ENCODE measurements around the gene JPH4. TPM values are rescaled to one million over a fixed set of nuclear protein-coding genes. Genes with fewer than 3 reads are reported as not detected.

JPH4 gene
- total RNA-seq, 1 experiment from 2014 or later: 50.1 TPM

DNA sequence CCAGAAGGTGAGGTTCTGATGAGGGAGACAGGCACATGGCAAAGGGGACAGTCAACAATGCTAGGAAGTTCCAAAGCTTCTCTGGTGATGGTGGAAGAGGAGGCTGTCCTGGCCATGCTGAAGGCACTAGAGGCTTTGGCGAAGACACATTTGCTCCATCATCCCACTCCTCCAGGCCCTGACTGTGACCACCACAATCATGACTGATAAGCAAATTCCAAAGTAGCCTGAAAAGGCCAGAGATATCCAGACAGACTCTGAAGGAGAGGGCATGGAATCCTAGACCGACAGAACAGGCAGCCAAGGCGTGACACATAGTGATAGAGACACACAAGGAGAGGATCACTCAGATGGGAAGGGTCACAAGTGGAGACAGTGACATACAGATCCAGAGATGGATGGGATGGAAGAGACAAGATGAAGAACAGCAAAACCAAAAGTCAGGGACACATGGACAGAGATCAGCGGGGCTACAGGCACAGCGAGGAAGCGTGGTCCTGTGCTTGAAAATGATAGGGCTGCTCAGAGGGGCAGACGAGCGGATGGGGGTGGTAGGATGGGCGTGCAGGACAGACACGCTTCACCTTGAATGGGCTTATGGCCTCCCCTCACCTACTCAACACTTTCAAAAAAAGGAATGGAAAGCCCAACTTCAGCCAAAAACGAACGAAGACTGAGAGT, 28.3 kb downstream of the JPH4 start:
- ATAC-seq: no peak
- no peaks in the 10 kb centered on the region for H3K9me3 Mint-ChIP-seq
- no peak for DNase-seq (ENCODE audit: low spot score)
- H3K4me1 Mint-ChIP-seq: peaks cover 7% of the 10 kb centered on the region
- H3K27me3 Mint-ChIP-seq (ENCODE audit: low read depth): no peaks in the 10 kb centered on the region
- ChIA-PET POLR2A (interaction anchor here (0.6 to 7.8 kb wide), 6 partner anchors 7 to 70 kb away, joined by 3 to 100 read pairs (median 6); no protein-coding TSS in a partner anchor), CTCF (interaction anchor here (0.9 to 3.9 kb wide), 7 partner anchors 9 to 82 kb away, joined by 3 to 30 read pairs (median 5); no protein-coding TSS in a partner anchor)
- no peaks in the 10 kb centered on the region for H3K36me3 Mint-ChIP-seq
- no peak overlapping the region for H3K27ac Mint-ChIP-seq
- TF ChIP-seq, protein P1, sequence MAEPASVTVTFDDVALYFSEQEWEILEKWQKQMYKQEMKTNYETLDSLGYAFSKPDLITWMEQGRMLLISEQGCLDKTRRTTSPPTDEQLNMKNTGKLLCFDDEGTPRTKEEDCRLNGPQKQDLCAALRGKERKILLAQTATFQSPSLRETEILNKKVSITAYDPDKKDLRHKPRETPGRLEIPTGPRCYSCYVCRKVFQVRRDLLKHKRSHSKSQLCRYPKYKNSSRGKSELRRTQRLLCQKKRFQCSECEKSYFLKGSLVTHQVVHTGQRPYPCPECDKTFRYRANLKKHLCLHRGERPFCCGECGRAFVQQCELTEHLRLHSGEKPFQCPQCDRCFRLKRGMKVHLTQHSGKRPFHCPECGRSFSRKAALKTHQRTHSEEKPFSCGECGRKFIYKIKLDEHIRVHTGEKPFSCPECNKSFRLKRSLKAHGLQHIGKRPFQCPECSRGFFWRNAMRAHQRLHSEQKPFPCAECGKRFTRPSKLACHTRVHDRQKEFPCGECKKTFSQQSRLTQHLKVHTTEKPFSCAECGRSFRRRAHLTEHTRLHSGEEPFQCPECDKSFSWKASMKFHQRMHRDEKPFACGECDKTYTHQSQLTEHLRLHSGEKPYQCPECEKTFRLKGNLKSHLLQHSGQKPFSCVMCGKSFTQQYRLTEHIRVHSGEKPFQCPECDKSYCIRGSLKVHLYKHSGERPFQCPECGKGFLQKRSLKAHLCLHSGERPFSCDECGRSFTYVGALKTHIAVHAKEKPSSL (CRISPR knock-in tag; conservative IDR thresholded peaks at IDR 0.05): no peak
- TF ChIP-seq ESRRA (CRISPR knock-in tag; IDR thresholded peaks at IDR 0.05; ENCODE audit: borderline replicate concordance) (no peak), ZNF671 (CRISPR knock-in tag; IDR thresholded peaks at IDR 0.05) (no peak), NFATC4 (CRISPR knock-in tag; IDR thresholded peaks at IDR 0.05) (no peak), FOXK1 (CRISPR knock-in tag; IDR thresholded peaks at IDR 0.05) (no peak), NFYB (CRISPR knock-in tag; conservative IDR thresholded peaks at IDR 0.05; ENCODE audit: low read depth) (no peak), ZNF263 (CRISPR knock-in tag; IDR thresholded peaks at IDR 0.05; ENCODE audit: low read depth) (no peak), GTF2I (CRISPR knock-in tag; conservative IDR thresholded peaks at IDR 0.05) (no peak), PRRX2 (CRISPR knock-in tag; IDR thresholded peaks at IDR 0.05) (no peak)
- TF ChIP-seq, protein P2, sequence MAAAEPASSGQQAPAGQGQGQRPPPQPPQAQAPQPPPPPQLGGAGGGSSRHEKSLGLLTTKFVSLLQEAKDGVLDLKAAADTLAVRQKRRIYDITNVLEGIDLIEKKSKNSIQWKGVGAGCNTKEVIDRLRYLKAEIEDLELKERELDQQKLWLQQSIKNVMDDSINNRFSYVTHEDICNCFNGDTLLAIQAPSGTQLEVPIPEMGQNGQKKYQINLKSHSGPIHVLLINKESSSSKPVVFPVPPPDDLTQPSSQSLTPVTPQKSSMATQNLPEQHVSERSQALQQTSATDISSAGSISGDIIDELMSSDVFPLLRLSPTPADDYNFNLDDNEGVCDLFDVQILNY (CRISPR knock-in tag; IDR thresholded peaks at IDR 0.05): no peak
- TF ChIP-seq, protein P3, sequence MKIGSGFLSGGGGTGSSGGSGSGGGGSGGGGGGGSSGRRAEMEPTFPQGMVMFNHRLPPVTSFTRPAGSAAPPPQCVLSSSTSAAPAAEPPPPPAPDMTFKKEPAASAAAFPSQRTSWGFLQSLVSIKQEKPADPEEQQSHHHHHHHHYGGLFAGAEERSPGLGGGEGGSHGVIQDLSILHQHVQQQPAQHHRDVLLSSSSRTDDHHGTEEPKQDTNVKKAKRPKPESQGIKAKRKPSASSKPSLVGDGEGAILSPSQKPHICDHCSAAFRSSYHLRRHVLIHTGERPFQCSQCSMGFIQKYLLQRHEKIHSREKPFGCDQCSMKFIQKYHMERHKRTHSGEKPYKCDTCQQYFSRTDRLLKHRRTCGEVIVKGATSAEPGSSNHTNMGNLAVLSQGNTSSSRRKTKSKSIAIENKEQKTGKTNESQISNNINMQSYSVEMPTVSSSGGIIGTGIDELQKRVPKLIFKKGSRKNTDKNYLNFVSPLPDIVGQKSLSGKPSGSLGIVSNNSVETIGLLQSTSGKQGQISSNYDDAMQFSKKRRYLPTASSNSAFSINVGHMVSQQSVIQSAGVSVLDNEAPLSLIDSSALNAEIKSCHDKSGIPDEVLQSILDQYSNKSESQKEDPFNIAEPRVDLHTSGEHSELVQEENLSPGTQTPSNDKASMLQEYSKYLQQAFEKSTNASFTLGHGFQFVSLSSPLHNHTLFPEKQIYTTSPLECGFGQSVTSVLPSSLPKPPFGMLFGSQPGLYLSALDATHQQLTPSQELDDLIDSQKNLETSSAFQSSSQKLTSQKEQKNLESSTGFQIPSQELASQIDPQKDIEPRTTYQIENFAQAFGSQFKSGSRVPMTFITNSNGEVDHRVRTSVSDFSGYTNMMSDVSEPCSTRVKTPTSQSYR (CRISPR knock-in tag; IDR thresholded peaks at IDR 0.05): no peak
- TF ChIP-seq, protein P4, sequence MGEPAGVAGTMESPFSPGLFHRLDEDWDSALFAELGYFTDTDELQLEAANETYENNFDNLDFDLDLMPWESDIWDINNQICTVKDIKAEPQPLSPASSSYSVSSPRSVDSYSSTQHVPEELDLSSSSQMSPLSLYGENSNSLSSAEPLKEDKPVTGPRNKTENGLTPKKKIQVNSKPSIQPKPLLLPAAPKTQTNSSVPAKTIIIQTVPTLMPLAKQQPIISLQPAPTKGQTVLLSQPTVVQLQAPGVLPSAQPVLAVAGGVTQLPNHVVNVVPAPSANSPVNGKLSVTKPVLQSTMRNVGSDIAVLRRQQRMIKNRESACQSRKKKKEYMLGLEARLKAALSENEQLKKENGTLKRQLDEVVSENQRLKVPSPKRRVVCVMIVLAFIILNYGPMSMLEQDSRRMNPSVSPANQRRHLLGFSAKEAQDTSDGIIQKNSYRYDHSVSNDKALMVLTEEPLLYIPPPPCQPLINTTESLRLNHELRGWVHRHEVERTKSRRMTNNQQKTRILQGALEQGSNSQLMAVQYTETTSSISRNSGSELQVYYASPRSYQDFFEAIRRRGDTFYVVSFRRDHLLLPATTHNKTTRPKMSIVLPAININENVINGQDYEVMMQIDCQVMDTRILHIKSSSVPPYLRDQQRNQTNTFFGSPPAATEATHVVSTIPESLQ (CRISPR knock-in tag; IDR thresholded peaks at IDR 0.05): no peak
- TF ChIP-seq, protein P5, sequence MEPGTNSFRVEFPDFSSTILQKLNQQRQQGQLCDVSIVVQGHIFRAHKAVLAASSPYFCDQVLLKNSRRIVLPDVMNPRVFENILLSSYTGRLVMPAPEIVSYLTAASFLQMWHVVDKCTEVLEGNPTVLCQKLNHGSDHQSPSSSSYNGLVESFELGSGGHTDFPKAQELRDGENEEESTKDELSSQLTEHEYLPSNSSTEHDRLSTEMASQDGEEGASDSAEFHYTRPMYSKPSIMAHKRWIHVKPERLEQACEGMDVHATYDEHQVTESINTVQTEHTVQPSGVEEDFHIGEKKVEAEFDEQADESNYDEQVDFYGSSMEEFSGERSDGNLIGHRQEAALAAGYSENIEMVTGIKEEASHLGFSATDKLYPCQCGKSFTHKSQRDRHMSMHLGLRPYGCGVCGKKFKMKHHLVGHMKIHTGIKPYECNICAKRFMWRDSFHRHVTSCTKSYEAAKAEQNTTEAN (CRISPR knock-in tag; IDR thresholded peaks at IDR 0.05): no peak
- TF ChIP-seq, protein P6, sequence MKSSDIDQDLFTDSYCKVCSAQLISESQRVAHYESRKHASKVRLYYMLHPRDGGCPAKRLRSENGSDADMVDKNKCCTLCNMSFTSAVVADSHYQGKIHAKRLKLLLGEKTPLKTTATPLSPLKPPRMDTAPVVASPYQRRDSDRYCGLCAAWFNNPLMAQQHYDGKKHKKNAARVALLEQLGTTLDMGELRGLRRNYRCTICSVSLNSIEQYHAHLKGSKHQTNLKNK (CRISPR knock-in tag; IDR thresholded peaks at IDR 0.05): no peak
- TF ChIP-seq, protein P7, sequence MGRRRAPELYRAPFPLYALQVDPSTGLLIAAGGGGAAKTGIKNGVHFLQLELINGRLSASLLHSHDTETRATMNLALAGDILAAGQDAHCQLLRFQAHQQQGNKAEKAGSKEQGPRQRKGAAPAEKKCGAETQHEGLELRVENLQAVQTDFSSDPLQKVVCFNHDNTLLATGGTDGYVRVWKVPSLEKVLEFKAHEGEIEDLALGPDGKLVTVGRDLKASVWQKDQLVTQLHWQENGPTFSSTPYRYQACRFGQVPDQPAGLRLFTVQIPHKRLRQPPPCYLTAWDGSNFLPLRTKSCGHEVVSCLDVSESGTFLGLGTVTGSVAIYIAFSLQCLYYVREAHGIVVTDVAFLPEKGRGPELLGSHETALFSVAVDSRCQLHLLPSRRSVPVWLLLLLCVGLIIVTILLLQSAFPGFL (CRISPR knock-in tag; IDR thresholded peaks at IDR 0.05; ENCODE audit: borderline replicate concordance): no peak
- no peak overlapping the region for H3K4me3 Mint-ChIP-seq

Measured in WTC11 (cell line).